AG09319 (cell line): ENCODE data around the gene IL7R.

Source experiments
- DNase-seq: peaks from one replicate; pipeline ENCODE4 v3.0.0-alpha.2; 2010; ENCODE audit warnings: low read depth; ENCODE audit errors: extremely low read depth
- CTCF ChIP-seq: IDR thresholded peaks from 2 replicates; pipeline ENCODE4 v1.5.1; 2011; ENCODE audit warnings: low read depth, mild to moderate bottlenecking, inconsistent platforms, low read length, moderate library complexity

IL7R gene, protein sequence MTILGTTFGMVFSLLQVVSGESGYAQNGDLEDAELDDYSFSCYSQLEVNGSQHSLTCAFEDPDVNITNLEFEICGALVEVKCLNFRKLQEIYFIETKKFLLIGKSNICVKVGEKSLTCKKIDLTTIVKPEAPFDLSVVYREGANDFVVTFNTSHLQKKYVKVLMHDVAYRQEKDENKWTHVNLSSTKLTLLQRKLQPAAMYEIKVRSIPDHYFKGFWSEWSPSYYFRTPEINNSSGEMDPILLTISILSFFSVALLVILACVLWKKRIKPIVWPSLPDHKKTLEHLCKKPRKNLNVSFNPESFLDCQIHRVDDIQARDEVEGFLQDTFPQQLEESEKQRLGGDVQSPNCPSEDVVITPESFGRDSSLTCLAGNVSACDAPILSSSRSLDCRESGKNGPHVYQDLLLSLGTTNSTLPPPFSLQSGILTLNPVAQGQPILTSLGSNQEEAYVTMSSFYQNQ

GRCh38 chr5:35856765-35857351 is at the start of gene IL7R:
Gene IL7R (plus strand): TSS chr5:35856891. CDS start chr5:35856978, 87 bp downstream.
- DNase-seq = no peak
- TF ChIP-seq CTCF = no peak

GRCh38 chr5:35810601-35811000 is 46.1 kb upstream of the IL7R start:
- TF ChIP-seq CTCF = no peak
- no peak for DNase-seq

DNA sequence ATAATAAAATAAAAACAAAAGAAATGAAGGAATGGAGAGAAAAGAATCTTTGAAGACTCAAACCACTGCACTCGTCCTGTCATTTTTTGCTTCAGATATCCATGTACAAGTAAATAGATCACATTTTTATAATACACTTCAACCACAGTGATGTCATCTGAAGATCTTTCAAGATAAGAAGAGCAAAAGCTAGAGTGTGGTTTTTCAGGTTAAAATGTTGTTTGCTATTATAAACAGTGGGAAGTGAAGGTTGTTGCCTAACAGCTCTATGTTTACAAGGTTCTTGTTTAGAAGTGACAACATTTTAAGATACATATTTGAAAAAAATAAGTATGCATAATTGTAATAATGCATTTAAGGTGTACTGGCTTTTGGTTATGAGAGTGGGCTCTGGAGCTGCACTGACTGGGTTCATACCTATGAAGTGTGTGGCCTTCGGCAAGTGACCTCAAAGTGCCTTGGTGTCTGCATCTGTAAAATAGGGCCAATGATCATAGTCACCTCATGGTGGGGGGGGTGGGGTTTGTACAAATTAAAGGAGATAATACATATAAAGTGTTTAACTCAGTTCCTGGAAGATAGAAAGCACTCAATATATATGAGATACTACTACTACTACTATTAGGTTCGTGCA is 45.5 kb upstream of the IL7R start:
- no peak for TF ChIP-seq CTCF
- DNase-seq = no peak

GRCh38 chr5:35813521-35813920 is 43.2 kb upstream of the IL7R start:
- DNase-seq = no peak
- no peak for TF ChIP-seq CTCF

DNA sequence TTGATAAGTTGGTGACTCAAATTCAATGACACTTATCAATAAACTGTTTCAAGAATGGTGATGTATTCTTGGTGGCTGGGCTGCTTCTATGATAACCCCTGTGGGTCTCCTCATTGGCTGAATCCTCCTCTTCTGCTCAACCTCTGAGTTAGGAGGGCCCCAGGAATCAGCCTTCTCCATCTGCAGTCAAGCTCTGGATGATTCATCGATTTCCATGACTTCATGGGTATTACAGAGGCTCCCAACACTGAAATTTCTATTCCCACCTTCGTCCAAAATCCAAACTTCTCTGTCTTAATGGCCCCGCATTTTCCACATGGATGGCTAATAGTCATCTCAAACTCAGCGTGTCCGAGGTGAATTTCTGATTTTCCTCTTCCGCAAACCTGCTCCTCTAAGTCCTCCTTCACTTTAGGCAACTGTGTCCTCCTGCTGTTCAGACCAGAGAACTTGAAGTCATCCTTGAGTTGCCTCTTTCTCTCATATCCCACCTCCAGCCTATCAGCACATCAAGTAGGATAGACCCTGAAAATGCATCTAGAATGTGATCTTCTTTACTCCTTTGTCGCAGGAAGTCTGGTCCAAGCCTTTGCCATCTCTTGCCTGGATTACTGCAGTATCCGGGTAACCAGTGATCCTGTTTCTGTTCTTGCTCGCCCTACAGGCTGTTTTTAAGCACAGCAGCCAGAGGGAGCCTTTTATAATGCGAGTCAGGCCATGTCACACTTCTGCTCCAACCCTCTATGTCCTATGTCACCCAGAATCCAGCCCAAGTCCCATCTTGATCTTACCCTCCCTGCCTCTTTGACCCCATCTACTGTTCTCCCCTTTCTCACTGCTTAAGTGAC is 41.4 kb upstream of the IL7R start:
- no peak for DNase-seq
- peak; percentile 37 for TF ChIP-seq CTCF

DNA sequence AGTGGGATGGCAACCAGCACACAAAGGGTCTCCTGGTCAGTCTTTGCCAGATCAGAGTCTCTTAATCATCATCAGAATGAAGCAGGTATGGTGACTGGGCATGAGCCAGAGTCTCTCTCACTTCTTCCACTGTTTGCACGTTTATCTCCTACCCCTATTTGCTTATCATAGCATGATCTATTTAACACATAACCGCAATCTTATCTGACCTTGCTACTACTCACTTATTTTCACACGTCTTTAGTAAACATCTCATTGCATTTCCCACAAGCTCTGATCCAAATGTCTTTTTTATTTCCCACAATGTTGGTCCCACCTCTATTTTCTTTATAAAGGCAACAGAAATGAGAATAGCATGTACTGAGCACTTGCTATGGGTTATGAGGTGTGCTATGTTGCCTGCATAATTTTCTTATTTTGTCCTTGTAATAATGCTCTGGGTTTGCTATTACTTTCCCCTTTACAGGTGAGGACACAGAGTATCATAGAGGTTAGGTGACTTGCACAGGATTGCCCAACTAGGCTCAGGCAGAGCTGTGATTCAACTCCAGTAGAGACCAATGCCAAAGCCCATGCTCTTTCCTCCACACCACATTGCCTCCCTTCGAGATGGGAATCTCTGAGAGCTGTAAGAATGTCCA is 39.7 kb upstream of the IL7R start:
- no peak for DNase-seq
- TF ChIP-seq CTCF = no peak
